Endothelial cell of umbilical vein (primary cell): Measurements from ENCODE around the gene RPL36A. TPM values are rescaled to one million over a fixed set of nuclear protein-coding genes. Genes with fewer than 3 reads are reported as not detected.

Experiments used
- BruUV-seq: library from RNA; stranded (reverse); fragments of 400-500 nt; replicated peaks from 2 replicates; lab custom pipeline; 2021; lab: Mats Ljungman, UMichigan
- CTCF ChIA-PET: fragments of 300-600, 350-600 bp; sonication (Branson Sonifier 250); formaldehyde crosslinking; loops from one replicate; lab custom pipeline; 2021; ENCODE audit warnings: antibody characterized with exemption, inconsistent platforms; lab: Charles Lee
- POLR2A ChIA-PET: fragments of 300-600, 350-600 bp; sonication (Branson Sonifier 250); formaldehyde crosslinking; loops from one replicate; lab custom pipeline; 2021; ENCODE audit warnings: antibody characterized with exemption, inconsistent platforms; lab: Charles Lee
- DNase-seq: peaks from one replicate; pipeline ENCODE4 v3.0.0-alpha.2; 2011; ENCODE audit warnings: low read depth, low spot score
- FAIRE-seq: peaks from 2 replicates; lab custom pipeline; 2011; peaks lifted over from hg19 to GRCh38; lab: Jason Lieb, UNC
- H2AFZ ChIP-seq: 2 replicates; pipeline ENCODE4 v1.6.0; 2012; ENCODE audit warnings: low read depth, low read length, control low read depth, inconsistent platforms
- H3K27ac ChIP-seq: 2 replicates; pipeline ENCODE4 v1.5.1; 2011; ENCODE audit warnings: low read depth, mild to moderate bottlenecking, control low read depth, low read length, moderate library complexity; ENCODE audit not compliant: insufficient read depth
- H3K27me3 ChIP-seq, 2 experiments: 2 replicates each; pipeline versions ENCODE4 v1.6.0 to v1.6.1; 2011; ENCODE audit warnings: low read length in 2 of 2, mixed read lengths in 1 of 2; ENCODE audit not compliant: control insufficient read depth in 2 of 2, insufficient read depth in 2 of 2
- H3K36me3 ChIP-seq, 2 experiments: 2 replicates in 1 of 2; 3 replicates in 1 of 2; pipeline ENCODE4 v1.5.1; 2011; ENCODE audit warnings: low read length in 2 of 2, mild to moderate bottlenecking in 1 of 2, moderate library complexity in 1 of 2; ENCODE audit not compliant: control insufficient read depth in 2 of 2, insufficient read depth in 2 of 2; ENCODE audit errors: extremely low read depth in 1 of 2
- H3K4me1 ChIP-seq: 3 replicates; pipeline ENCODE4 v1.5.1; 2011; ENCODE audit warnings: mild to moderate bottlenecking, low read length; ENCODE audit not compliant: control insufficient read depth, insufficient read depth; ENCODE audit errors: extremely low read depth
- H3K4me2 ChIP-seq: 2 replicates; pipeline ENCODE4 v1.6.1; 2011; ENCODE audit warnings: low read length, control low read depth, mixed read lengths; ENCODE audit not compliant: insufficient read depth
- H3K4me3 ChIP-seq, 3 experiments: fragments of 200-600 bp in 1 of 3; sonication (generic), shearing (Covaris generic) in 1 of 3; replicated peaks in 1 of 3; 2 replicates each; pipeline ENCODE4 v1.5.1; 2011 to 2016; ENCODE audit warnings: control low read depth in 3 of 3, low read length in 3 of 3, mild to moderate bottlenecking in 2 of 3, inconsistent platforms in 1 of 3, low read depth in 1 of 3, moderate library complexity in 1 of 3; ENCODE audit not compliant: insufficient read depth in 1 of 3
- H3K79me2 ChIP-seq: 2 replicates; pipeline ENCODE4 v1.6.0; 2012; ENCODE audit warnings: low read length, inconsistent platforms; ENCODE audit not compliant: control insufficient read depth, insufficient read depth
- H3K9ac ChIP-seq: replicated peaks from 2 replicates; pipeline ENCODE3; 2011; ENCODE audit warnings: low read length, control low read depth; ENCODE audit not compliant: insufficient read depth; ENCODE audit errors: extremely low read depth
- H3K9me1 ChIP-seq: replicated peaks from 3 replicates; pipeline ENCODE4 v1.6.0; 2011; ENCODE audit warnings: mild to moderate bottlenecking, low read length; ENCODE audit not compliant: control insufficient read depth, insufficient read depth; ENCODE audit errors: extremely low read depth
- H3K9me3 ChIP-seq: replicated peaks from 2 replicates; pipeline ENCODE4 v1.5.1; 2012; ENCODE audit warnings: low read length, inconsistent platforms; ENCODE audit not compliant: control insufficient read depth, insufficient read depth
- H4K20me1 ChIP-seq: replicated peaks from 2 replicates; pipeline ENCODE3; 2011; ENCODE audit warnings: mild to moderate bottlenecking, low read length; ENCODE audit not compliant: control insufficient read depth, insufficient read depth; ENCODE audit errors: extremely low read depth
- EZH2 ChIP-seq: IDR thresholded peaks from 2 replicates; pipeline ENCODE4 v1.6.1; 2012; ENCODE audit warnings: borderline replicate concordance, low read depth, mild to moderate bottlenecking, moderate library complexity, low read length, inconsistent platforms; ENCODE audit not compliant: severe bottlenecking
- FOS ChIP-seq: IDR thresholded peaks from 2 replicates; pipeline ENCODE4 v1.6.1; 2011; ENCODE audit warnings: mild to moderate bottlenecking, low read length, moderate library complexity, borderline replicate concordance; ENCODE audit not compliant: insufficient read depth
- GATA2 ChIP-seq: IDR thresholded peaks from 2 replicates; pipeline ENCODE4 v1.7.0; 2011; ENCODE audit warnings: low read depth, mild to moderate bottlenecking, moderate library complexity, mixed read lengths, low read length; ENCODE audit not compliant: insufficient read length, insufficient read depth
- JUN ChIP-seq: IDR thresholded peaks from 2 replicates; pipeline ENCODE4 v1.6.1; 2011; ENCODE audit warnings: borderline replicate concordance, low read depth; ENCODE audit not compliant: insufficient read length, insufficient read depth
- MAX ChIP-seq: IDR thresholded peaks from 2 replicates; pipeline ENCODE4 v1.6.1; 2011; ENCODE audit not compliant: insufficient read depth, insufficient read length
- MYC ChIP-seq: IDR thresholded peaks from one replicate; pipeline ENCODE4 v1.6.1; 2011; ENCODE audit warnings: mild to moderate bottlenecking, low read depth, low read length
- POLR2A ChIP-seq: IDR thresholded peaks from 2 replicates; pipeline ENCODE4 v1.6.1; 2012; ENCODE audit warnings: low read depth, mild to moderate bottlenecking, control low read depth, low read length
- POLR2AphosphoS5 ChIP-seq: IDR thresholded peaks from 2 replicates; pipeline ENCODE4 v1.6.1; 2012; ENCODE audit warnings: low read depth, mild to moderate bottlenecking, control low read depth, low read length, moderate library complexity; ENCODE audit not compliant: insufficient read depth
- dilution Hi-C: fragments of 300-500 bp; cut with MboI; formaldehyde crosslinking; loops from one replicate; pipeline ENCODE4 v1.15.0; 2019; ENCODE audit warnings: low sequenced_read_pairs; ENCODE audit not compliant: extremely low pct_ligation_motif_present
- intact Hi-C: fragments of 100-400 bp; cut with micrococcal nuclease; formaldehyde crosslinking; loops from one replicate; pipeline ENCODE4 v1.10.0; 2022
- polyA plus RNA-seq, 4 experiments: library from polyadenylated mRNA; depleted of rRNA in 3 of 4; stranded (reverse) in 3 of 4; unstranded in 1 of 4; fragments of >200 nt; gene quantifications; 2 replicates each; pipeline versions ENCODE4 v1.2.1 to v1.2.3, GENCODE V29; 2011 to 2012; ENCODE audit warnings: missing spikeins in 1 of 4
- total RNA-seq: library from RNA; stranded (reverse); gene quantifications from 2 replicates; pipeline ENCODE4 v1.2.3, GENCODE V29; 2021
- TF ChIP-seq, protein P1 (sequence below), 2 donors: IDR thresholded peaks; 1 replicate in 1 of 2; 2 replicates in 1 of 2; pipeline ENCODE4 v1.5.1; 2011; ENCODE audit warnings: low read length in 2 of 2, mild to moderate bottlenecking in 2 of 2, moderate library complexity in 2 of 2, control low read depth in 1 of 2, inconsistent platforms in 1 of 2, low read depth in 1 of 2; ENCODE audit not compliant: insufficient read depth in 1 of 2; ENCODE audit errors: extremely low read depth in 1 of 2

RPL36A gene
- total and polyA plus RNA-seq, 2 donors (not counting 3 experiments of a cell fraction or from before 2014, with no cell fraction given), result 284 to 1,196 TPM

DNA sequence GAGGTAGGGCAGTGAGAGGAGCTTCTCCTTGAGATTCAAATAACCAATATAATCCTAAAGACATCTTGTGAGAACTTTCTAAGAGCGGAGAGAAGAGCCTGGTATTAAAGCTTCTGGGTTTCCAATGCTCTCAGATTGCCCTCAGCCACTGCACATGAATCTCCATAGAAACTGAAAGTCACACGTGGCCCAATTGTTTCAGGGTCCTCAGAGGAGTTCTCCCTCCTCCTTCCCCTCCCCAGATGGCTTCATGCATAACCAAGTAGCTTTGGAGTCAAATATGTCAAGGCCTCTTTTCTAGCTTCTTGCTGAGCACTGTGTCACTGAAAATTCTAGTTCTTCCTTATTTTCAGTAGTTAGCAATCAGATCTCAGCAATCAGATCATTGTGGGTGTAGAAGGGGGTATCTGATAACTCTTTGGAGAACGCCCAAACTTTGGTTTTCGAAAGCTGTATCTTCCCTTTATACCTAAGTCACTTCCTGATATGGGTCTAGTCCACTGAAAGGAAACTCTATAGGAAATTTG, 7.1 kb upstream of the RPL36A start:
- POLR2A ChIA-PET, result no interaction called here
- Histone ChIP-seq H3K9me1 (no peaks in the 10 kb centered on the region), H3K9me3 (no peaks in the 10 kb centered on the region), H3K4me3 (no peak overlapping the region), H3K4me1 (no peaks in the 10 kb centered on the region), H4K20me1 (no peaks in the 10 kb centered on the region), H3K36me3 (no peaks in the 10 kb centered on the region), H3K4me2 (no peak overlapping the region), H3K9ac (no peak overlapping the region), H3K79me2 (no peaks in the 10 kb centered on the region), H3K27ac (no peak overlapping the region), H3K27me3 (no peaks in the 10 kb centered on the region), H2AFZ (no peak overlapping the region)
- intact Hi-C loops, result no loop called here
- BruUV-seq, result no TSS peak
- dilution Hi-C loops, result no loop called here
- FAIRE-seq (no peak), DNase-seq (no peak)
- no peak for TF ChIP-seq GATA2
- CTCF ChIA-PET, result no interaction called here

GRCh38 chrX:101385026-101385684, 5.7 kb upstream of the RPL36A start:
- Histone ChIP-seq H3K9ac (no peak overlapping the region), H3K9me1 (no peaks in the 10 kb centered on the region), H3K4me3 (no peak overlapping the region), H3K4me1 (no peaks in the 10 kb centered on the region), H3K79me2 (no peaks in the 10 kb centered on the region), H3K9me3 (no peaks in the 10 kb centered on the region), H3K27ac (no peak overlapping the region), H3K36me3 (no peaks in the 10 kb centered on the region), H2AFZ (no peak overlapping the region), H4K20me1 (no peaks in the 10 kb centered on the region), H3K4me2 (no peak overlapping the region), H3K27me3 (no peaks in the 10 kb centered on the region)
- ChIA-PET POLR2A (no interaction called here), CTCF (no interaction called here)
- TF ChIP-seq FOS (no peak), JUN (no peak), MYC (no peak), POLR2A (no peak), MAX (no peak), EZH2 (no peak), POLR2AphosphoS5 (no peak)
- TF ChIP-seq, protein P1, sequence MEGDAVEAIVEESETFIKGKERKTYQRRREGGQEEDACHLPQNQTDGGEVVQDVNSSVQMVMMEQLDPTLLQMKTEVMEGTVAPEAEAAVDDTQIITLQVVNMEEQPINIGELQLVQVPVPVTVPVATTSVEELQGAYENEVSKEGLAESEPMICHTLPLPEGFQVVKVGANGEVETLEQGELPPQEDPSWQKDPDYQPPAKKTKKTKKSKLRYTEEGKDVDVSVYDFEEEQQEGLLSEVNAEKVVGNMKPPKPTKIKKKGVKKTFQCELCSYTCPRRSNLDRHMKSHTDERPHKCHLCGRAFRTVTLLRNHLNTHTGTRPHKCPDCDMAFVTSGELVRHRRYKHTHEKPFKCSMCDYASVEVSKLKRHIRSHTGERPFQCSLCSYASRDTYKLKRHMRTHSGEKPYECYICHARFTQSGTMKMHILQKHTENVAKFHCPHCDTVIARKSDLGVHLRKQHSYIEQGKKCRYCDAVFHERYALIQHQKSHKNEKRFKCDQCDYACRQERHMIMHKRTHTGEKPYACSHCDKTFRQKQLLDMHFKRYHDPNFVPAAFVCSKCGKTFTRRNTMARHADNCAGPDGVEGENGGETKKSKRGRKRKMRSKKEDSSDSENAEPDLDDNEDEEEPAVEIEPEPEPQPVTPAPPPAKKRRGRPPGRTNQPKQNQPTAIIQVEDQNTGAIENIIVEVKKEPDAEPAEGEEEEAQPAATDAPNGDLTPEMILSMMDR (IDR thresholded peaks at IDR 0.05; ENCODE audit: extremely low read depth in 1 of 2, insufficient read depth in 1 of 2, low read depth in 1 of 2, low read length in 2 of 2), result no peak
- BruUV-seq, result no TSS peak
- intact Hi-C loops (no loop called here), dilution Hi-C loops (no loop called here)
- FAIRE-seq (no peak), DNase-seq (no peak)
